Measurements from ENCODE around the gene COL19A1.

- no peak for TF ChIP-seq CTCF (IDR thresholded peaks at IDR 0.05)
- no peak for TF ChIP-seq TCF7L2 (IDR thresholded peaks at IDR 0.05; ENCODE audit: low read depth, low read length)
- TF ChIP-seq, protein P1, sequence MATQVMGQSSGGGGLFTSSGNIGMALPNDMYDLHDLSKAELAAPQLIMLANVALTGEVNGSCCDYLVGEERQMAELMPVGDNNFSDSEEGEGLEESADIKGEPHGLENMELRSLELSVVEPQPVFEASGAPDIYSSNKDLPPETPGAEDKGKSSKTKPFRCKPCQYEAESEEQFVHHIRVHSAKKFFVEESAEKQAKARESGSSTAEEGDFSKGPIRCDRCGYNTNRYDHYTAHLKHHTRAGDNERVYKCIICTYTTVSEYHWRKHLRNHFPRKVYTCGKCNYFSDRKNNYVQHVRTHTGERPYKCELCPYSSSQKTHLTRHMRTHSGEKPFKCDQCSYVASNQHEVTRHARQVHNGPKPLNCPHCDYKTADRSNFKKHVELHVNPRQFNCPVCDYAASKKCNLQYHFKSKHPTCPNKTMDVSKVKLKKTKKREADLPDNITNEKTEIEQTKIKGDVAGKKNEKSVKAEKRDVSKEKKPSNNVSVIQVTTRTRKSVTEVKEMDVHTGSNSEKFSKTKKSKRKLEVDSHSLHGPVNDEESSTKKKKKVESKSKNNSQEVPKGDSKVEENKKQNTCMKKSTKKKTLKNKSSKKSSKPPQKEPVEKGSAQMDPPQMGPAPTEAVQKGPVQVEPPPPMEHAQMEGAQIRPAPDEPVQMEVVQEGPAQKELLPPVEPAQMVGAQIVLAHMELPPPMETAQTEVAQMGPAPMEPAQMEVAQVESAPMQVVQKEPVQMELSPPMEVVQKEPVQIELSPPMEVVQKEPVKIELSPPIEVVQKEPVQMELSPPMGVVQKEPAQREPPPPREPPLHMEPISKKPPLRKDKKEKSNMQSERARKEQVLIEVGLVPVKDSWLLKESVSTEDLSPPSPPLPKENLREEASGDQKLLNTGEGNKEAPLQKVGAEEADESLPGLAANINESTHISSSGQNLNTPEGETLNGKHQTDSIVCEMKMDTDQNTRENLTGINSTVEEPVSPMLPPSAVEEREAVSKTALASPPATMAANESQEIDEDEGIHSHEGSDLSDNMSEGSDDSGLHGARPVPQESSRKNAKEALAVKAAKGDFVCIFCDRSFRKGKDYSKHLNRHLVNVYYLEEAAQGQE (IDR thresholded peaks at IDR 0.05; ENCODE audit: insufficient read depth in 1 of 2, low read depth in 2 of 2, low read length in 1 of 2), result no peak
- TF ChIP-seq POLR2AphosphoS5 (IDR thresholded peaks at IDR 0.05; ENCODE audit: low read depth, low read length), result no peak
These were observed 355.5 kb downstream of the COL19A1 start for GRCh38 chr6:70221715-70222438.
